22Rv1 (cell line): ENCODE data around the gene XRN1.

ENCODE experiments used
- CTCF ChIP-seq: fragments of 450-650 bp; IDR thresholded peaks from 2 replicates; pipeline ENCODE4 v1.5.1; 2017; ENCODE audit warnings: mild to moderate bottlenecking
- ZFX ChIP-seq: fragments of 450-650 bp; IDR thresholded peaks from 2 replicates; pipeline ENCODE4 v1.6.1; 2017; ENCODE audit warnings: antibody characterized with exemption, borderline replicate concordance

GRCh38 chr3:142348460-142348859 is 99.4 kb downstream of the XRN1 start:
- TF ChIP-seq CTCF (no peak), ZFX (no peak)
